Smooth muscle cell (in vitro differentiated cells): ENCODE results near the gene TSPAN12. TPM values are rescaled to one million over a fixed set of nuclear protein-coding genes. Genes with fewer than 3 reads are reported as not detected.

Experiments
- DNase-seq: peaks from one replicate; lab custom pipeline; 2025; ENCODE audit not compliant: unreplicated experiment; lab: John Stamatoyannopoulos, UW
- H2AFZ ChIP-seq: fragments of 200-600 bp; sonication (generic); 2 replicates; pipeline ENCODE4 v1.6.0; 2016; ENCODE audit warnings: antibody characterized with exemption, low read depth, mild to moderate bottlenecking
- H3F3A ChIP-seq: fragments of 200-600 bp; sonication (generic); 2 replicates; pipeline ENCODE4 v1.6.0; 2017; ENCODE audit warnings: antibody characterized with exemption, low read depth
- H3K27ac ChIP-seq: fragments of 200-600 bp; sonication (generic); 2 replicates; pipeline ENCODE4 v1.5.1; 2016; ENCODE audit warnings: low read depth, mild to moderate bottlenecking
- H3K27me3 ChIP-seq: fragments of 200-600 bp; sonication (generic); 2 replicates; pipeline ENCODE4 v1.6.1; 2016; ENCODE audit warnings: low read depth, mild to moderate bottlenecking
- H3K36me3 ChIP-seq: fragments of 200-600 bp; sonication (generic); 2 replicates; pipeline ENCODE4 v1.5.1; 2016; ENCODE audit warnings: low read depth
- H3K4me1 ChIP-seq: fragments of 200-600 bp; sonication (generic); 2 replicates; pipeline ENCODE4 v1.5.1; 2016; ENCODE audit warnings: low read depth
- H3K4me2 ChIP-seq: fragments of 200-600 bp; sonication (generic); 2 replicates; pipeline ENCODE4 v1.6.0; 2016; ENCODE audit warnings: mild to moderate bottlenecking
- H3K4me3 ChIP-seq: fragments of 200-600 bp; sonication (generic); 2 replicates; pipeline ENCODE4 v1.5.1; 2016; ENCODE audit warnings: mild to moderate bottlenecking
- H3K79me2 ChIP-seq: fragments of 200-600 bp; sonication (generic); 2 replicates; pipeline ENCODE4 v1.6.0; 2016; ENCODE audit warnings: low read depth, mild to moderate bottlenecking
- H3K9ac ChIP-seq: fragments of 200-600 bp; sonication (generic); 2 replicates; pipeline ENCODE4 v1.6.0; 2016; ENCODE audit warnings: low read depth
- H3K9me3 ChIP-seq: fragments of 200-600 bp; sonication (generic); replicated peaks from 2 replicates; pipeline ENCODE4 v1.5.1; 2016; ENCODE audit warnings: low read depth
- H4K20me1 ChIP-seq: fragments of 200-600 bp; sonication (generic); 2 replicates; pipeline ENCODE4 v1.6.0; 2016; ENCODE audit warnings: low read depth
- CTCF ChIP-seq: fragments of 200-600 bp; sonication (generic); IDR thresholded peaks from 2 replicates; pipeline ENCODE4 v1.5.1; 2017; ENCODE audit warnings: borderline replicate concordance, mild to moderate bottlenecking, antibody characterized with exemption; ENCODE audit not compliant: insufficient read depth, poor library complexity, severe bottlenecking
- WGBS: methylation state at CpG from one replicate; pipeline ENCODE4 v1.1.7; 2016; ENCODE audit warnings: low lambda C conversion rate; 5-methylcytosine and 5-hydroxymethylcytosine counted together
- polyA plus RNA-seq: library from polyadenylated mRNA; unstranded; fragments of >200 nt; fragmentation: Nextera tagmentation; extraction: Ambion mirVana; gene quantifications from 2 replicates; pipeline ENCODE4 v1.2.1, GENCODE V29; 2016
- total RNA-seq: library from RNA; depleted of rRNA; stranded (reverse); fragments of >200 nt; gene quantifications from 2 replicates; pipeline ENCODE4 v1.2.3, GENCODE V29; 2014

TSPAN12 gene
- total and polyA plus RNA-seq, 2 experiments from 2014 or later, result 3.7 to 5.8 TPM

DNA sequence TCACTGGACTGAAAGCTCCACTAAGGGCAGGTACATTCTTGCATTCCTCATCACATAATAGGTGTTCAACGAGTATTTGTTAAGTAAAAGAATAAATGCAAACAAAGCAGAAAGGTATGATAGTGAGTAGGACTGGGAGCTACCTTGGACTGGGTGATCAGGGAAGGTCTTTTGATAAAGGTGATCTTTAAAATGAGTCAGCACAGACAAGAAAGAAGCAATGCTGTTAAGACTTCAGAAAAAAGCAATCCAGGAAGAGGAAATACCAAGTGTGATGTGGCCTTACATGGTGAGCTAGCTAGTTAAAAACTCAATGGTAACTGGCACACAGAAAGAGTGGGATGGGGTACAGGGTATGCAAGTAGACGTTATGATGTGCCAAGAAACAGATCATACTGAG is 40.1 kb downstream of the TSPAN12 start:
- no peaks in the 10 kb centered on the region for H3F3A ChIP-seq
- no peaks in the 10 kb centered on the region for H3K4me1 ChIP-seq
- no peak for TF ChIP-seq CTCF
- no peaks in the 10 kb centered on the region for H3K27me3 ChIP-seq
- H3K27ac ChIP-seq, result no peak overlapping the region
- H3K79me2 ChIP-seq, result no peaks in the 10 kb centered on the region
- no peak overlapping the region for H2AFZ ChIP-seq
- no peak for DNase-seq
- no peak overlapping the region for H3K4me2 ChIP-seq
- WGBS, result 80% methylated on average over 2 of the region's 2 CpGs
- H3K4me3 ChIP-seq, result no peak overlapping the region
- no peaks in the 10 kb centered on the region for H3K9me3 ChIP-seq
- no peak overlapping the region for H3K9ac ChIP-seq
- no peaks in the 10 kb centered on the region for H3K36me3 ChIP-seq
- H4K20me1 ChIP-seq, result no peaks in the 10 kb centered on the region

- Histone ChIP-seq H3K9me3 (no peaks in the 10 kb centered on the region), H3F3A (no peaks in the 10 kb centered on the region), H3K79me2 (no peaks in the 10 kb centered on the region), H3K9ac (no peak overlapping the region), H3K4me3 (no peak overlapping the region), H3K36me3 (no peaks in the 10 kb centered on the region), H3K27me3 (no peaks in the 10 kb centered on the region), H4K20me1 (no peaks in the 10 kb centered on the region), H3K27ac (no peak overlapping the region), H2AFZ (no peak overlapping the region), H3K4me1 (no peaks in the 10 kb centered on the region), H3K4me2 (no peak overlapping the region)
- WGBS, result 90% methylated on average over 6 of the region's 6 CpGs
- DNase-seq, result no peak
- TF ChIP-seq CTCF, result no peak
These were observed 43.5 kb downstream of the TSPAN12 start for GRCh38 chr7:120814253-120814939.

DNA sequence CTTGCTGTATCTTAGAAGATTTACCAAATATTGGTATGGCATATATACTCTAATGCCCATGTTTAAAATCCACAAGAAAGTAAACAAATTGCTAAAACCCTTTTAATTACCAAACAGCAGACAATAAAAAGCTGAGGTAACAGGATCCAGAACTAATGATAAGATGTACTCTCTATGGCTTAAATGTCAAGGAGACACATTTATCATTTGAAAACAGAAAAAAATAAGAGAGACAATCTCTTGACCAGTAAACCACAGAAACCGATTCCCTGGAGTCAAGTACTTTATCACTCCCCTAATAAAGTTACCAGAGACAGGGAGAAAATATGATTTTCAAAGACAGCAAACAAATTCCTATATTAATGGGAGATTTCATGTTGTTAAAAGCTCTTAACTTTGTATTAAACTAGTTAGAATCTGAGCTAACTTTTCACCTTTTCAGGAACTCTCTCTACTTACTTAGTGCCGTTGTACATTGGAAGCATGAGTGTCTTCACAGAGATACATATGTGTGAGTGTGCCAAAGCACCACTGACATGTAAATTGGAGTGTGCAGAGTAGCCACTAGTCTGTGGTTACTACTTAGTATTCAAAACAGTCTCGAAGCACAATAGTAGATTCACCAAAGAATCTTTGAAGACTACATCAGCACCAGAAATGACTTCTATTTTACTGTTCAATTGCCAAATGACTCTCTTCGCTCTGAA is 44.2 kb downstream of the TSPAN12 start:
- H3K9me3 ChIP-seq, result no peaks in the 10 kb centered on the region
- TF ChIP-seq CTCF, result no peak
- DNase-seq, result no peak
- H3K4me2 ChIP-seq, result no peak overlapping the region
- H3F3A ChIP-seq, result no peaks in the 10 kb centered on the region
- H3K79me2 ChIP-seq, result no peaks in the 10 kb centered on the region
- H4K20me1 ChIP-seq, result no peaks in the 10 kb centered on the region
- no peak overlapping the region for H3K9ac ChIP-seq
- H3K27me3 ChIP-seq, result no peaks in the 10 kb centered on the region
- H2AFZ ChIP-seq, result no peak overlapping the region
- no peaks in the 10 kb centered on the region for H3K36me3 ChIP-seq
- WGBS, result 80% methylated on average over 4 of the region's 4 CpGs
- no peak overlapping the region for H3K27ac ChIP-seq
- H3K4me3 ChIP-seq, result no peak overlapping the region
- H3K4me1 ChIP-seq, result no peaks in the 10 kb centered on the region
